C4-2B (cell line): ENCODE measurements around the gene ANAPC4.

Experiments
- CTCF ChIP-seq: fragments of 450-650 bp; conservative IDR thresholded peaks from 2 replicates; pipeline ENCODE4 v1.5.1; 2017; ENCODE audit warnings: mild to moderate bottlenecking
- ZFX ChIP-seq: fragments of 450-650 bp; IDR thresholded peaks from 2 replicates; pipeline ENCODE4 v1.6.1; 2017

- TF ChIP-seq CTCF (no peak), ZFX (no peak)
Measured at GRCh38 chr4:25350561-25350960, 26.5 kb upstream of the ANAPC4 start.
